Vagina (tissue), 2 donors: ENCODE measurements around the gene KCNH4.

Source experiments
- CTCF ChIP-seq, 3 experiments: fragments of 450-650 bp in 2 of 3; fragments of 200-600 bp in 1 of 3; sonication (generic) in 1 of 3; IDR thresholded peaks; one replicate each; pipeline ENCODE4 v1.5.1; 2017 to 2019; ENCODE audit warnings: antibody characterized with exemption in 3 of 3, mild to moderate bottlenecking in 2 of 3, moderate library complexity in 2 of 3
- POLR2AphosphoS5 ChIP-seq, 2 donors: sonication (generic); formaldehyde crosslinking; IDR thresholded peaks; one replicate each; pipeline ENCODE4 v1.9.0; 2017; ENCODE audit warnings: antibody characterized with exemption in 2 of 2, mild to moderate bottlenecking in 2 of 2, low read depth in 1 of 2; ENCODE audit not compliant: insufficient read depth in 1 of 2

GRCh38 chr17:42174126-42174783 lies 6.7 kb downstream of the KCNH4 start:
- TF ChIP-seq CTCF (IDR thresholded peaks at IDR 0.05), result no peak
- TF ChIP-seq POLR2AphosphoS5 (IDR thresholded peaks at IDR 0.05; ENCODE audit: insufficient read depth in 1 of 2, low read depth in 1 of 2), result no peak
